GM12872 (cell line): ENCODE measurements around the gene ADIPOR2.

ENCODE experiments used
- CTCF ChIP-seq: IDR thresholded peaks from 3 replicates; pipeline ENCODE4 v1.5.1; 2011; ENCODE audit warnings: low read depth, mild to moderate bottlenecking, low read length, moderate library complexity; ENCODE audit not compliant: insufficient read depth

Gene ADIPOR2

GRCh38 chr12:1666685-1667162, 24.1 kb upstream of the ADIPOR2 start:
- TF ChIP-seq CTCF = no peak

- TF ChIP-seq CTCF = no peak
Observed at GRCh38 chr12:1668833-1669543, 21.9 kb upstream of the ADIPOR2 start.

- TF ChIP-seq CTCF = no peak
Observed at GRCh38 chr12:1670358-1671268, 20.3 kb upstream of the ADIPOR2 start.

- TF ChIP-seq CTCF = no peak
Observed at GRCh38 chr12:1676043-1676442, 14.8 kb upstream of the ADIPOR2 start.

- no peak for TF ChIP-seq CTCF
Observed at GRCh38 chr12:1680804-1681492, 9.9 kb upstream of the ADIPOR2 start.

- TF ChIP-seq CTCF = no peak
Observed at GRCh38 chr12:1681493-1681807, 9.4 kb upstream of the ADIPOR2 start.

- no peak for TF ChIP-seq CTCF
Observed at GRCh38 chr12:1688086-1688710, 2.7 kb upstream of the ADIPOR2 start.
